Measurements from ENCODE around the gene FMO3. TPM values are rescaled to one million over a fixed set of nuclear protein-coding genes. Genes with fewer than 3 reads are reported as not detected.

The FMO3 gene
- total and polyA plus RNA-seq, 9 donors = 0.15 to 1.7 (median 0.68) TPM; not detected in 1

- intact Hi-C loops (cut with DNase I) = no loop called here
Measured at GRCh38 chr1:171160639-171161354, 70.1 kb downstream of the FMO3 start.

GRCh38 chr1:171161431-171161830 lies 70.7 kb downstream of the FMO3 start:
- Histone ChIP-seq H3K27ac (no peak overlapping the region), H3K4me3 (no peak overlapping the region), H3K27me3 (no peaks in the 10 kb centered on the region), H3K36me3 (no peaks in the 10 kb centered on the region), H3K9me3 (no peaks in the 10 kb centered on the region), H3K4me1 (ENCODE audit: insufficient read depth) (peaks cover 4% of the 10 kb centered on the region)
- TF ChIP-seq POLR2A (IDR thresholded peaks at IDR 0.05) (no peak), CTCF (IDR thresholded peaks at IDR 0.05) (no peak), EP300 (IDR thresholded peaks at IDR 0.05) (no peak)
- intact Hi-C loops (cut with DNase I) = no loop called here
- DNase-seq = no peak

More at GRCh38 chr1:171160639-171161354, 70.1 kb downstream of the FMO3 start:
- no peak for DNase-seq
- no peak for TF ChIP-seq CTCF (IDR thresholded peaks at IDR 0.05)
- no peak for TF ChIP-seq EP300 (IDR thresholded peaks at IDR 0.05)
- no peak for TF ChIP-seq POLR2A (IDR thresholded peaks at IDR 0.05)
- Histone ChIP-seq H3K27me3 (no peaks in the 10 kb centered on the region), H3K4me3 (no peak overlapping the region), H3K36me3 (no peaks in the 10 kb centered on the region), H3K9me3 (no peaks in the 10 kb centered on the region), H3K27ac (peak overlapping the region in 1 of 2 donors; percentile 6), H3K4me1 (ENCODE audit: insufficient read depth) (peaks cover 4% of the 10 kb centered on the region)
- WGBS, 3 donors = 79 to 88% (median 86%) methylated on average over 4 of the region's 4 CpGs

DNA sequence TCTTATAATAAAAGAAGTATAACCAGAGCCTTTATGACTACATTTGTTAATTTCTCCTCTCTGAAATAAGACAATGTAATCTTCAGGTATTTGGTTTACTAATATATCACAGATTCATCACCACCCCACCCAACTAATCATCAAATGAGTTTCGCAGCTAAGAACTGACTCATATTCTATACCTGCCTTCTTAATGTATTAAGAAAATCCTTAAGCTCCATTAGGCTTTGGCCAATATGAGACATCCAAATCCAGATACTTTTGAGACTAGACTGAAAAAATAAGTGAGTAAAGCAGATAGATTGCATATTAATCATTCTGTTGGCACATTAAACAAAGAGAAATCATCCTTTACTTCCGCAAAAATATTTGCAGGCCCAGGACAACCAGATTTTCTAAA lies 75.7 kb downstream of the FMO3 start:
- Histone ChIP-seq H3K27me3 (no peaks in the 10 kb centered on the region), H3K9me3 (no peaks in the 10 kb centered on the region), H3K4me1 (ENCODE audit: insufficient read depth) (no peaks in the 10 kb centered on the region), H3K4me3 (no peak overlapping the region), H3K36me3 (no peaks in the 10 kb centered on the region), H3K27ac (no peak overlapping the region)
- DNase-seq = no peak
- intact Hi-C loops (cut with DNase I) = no loop called here
- 73 to 84% (median 76%) methylated on average over 2 of the region's 2 CpGs for WGBS, 3 donors
- TF ChIP-seq EP300 (IDR thresholded peaks at IDR 0.05) (no peak), POLR2A (IDR thresholded peaks at IDR 0.05) (no peak), CTCF (IDR thresholded peaks at IDR 0.05) (no peak)

MicroRNA genes within 50 kb of the gene (microRNA counts, 767-probe panel; counts per million panel counts)
- 530 counts per million, percentile 78 among the panel's probes with 10 or more counts for microRNA hsa-miR-1295a

Small RNA genes within 50 kb of the gene (microRNA-seq; reads per million reads assigned to microRNA genes)
- 0 reads per million in 3 donors for gene MIR1295A
- gene MIR1295B = 0 reads per million in 3 donors

Small RNA genes within 50 kb of the gene (small RNA-seq; reads per million reads assigned to genes)
- not detected for gene MIR1295A

Other genes with a start within 250 kb of the FMO3 start
- 1 to 10 TPM in 1 of 7 donors, under 1 TPM in 3, not detected in 3; 0.07 to 1.3 (median 0.16) TPM for gene MROH9, start 155.4 kb upstream of the FMO3 start, total RNA-seq
- not detected for gene MROH9, start 155.4 kb upstream of the FMO3 start, polyA plus RNA-seq
- gene FMO2, start 94.4 kb downstream of the FMO3 start, total RNA-seq = 10 to 100 TPM in 1 of 7 donors, 1 to 10 TPM in 6; 1.6 to 11.3 (median 5.5) TPM
- 10 to 100 TPM in 1 of 2 donors, 1 to 10 TPM in 1; 5.8 to 12.8 TPM for gene FMO2, start 94.4 kb downstream of the FMO3 start, polyA plus RNA-seq
- 10 to 100 TPM in 2 of 7 donors, 1 to 10 TPM in 4, not detected in 1; 4.1 to 15.0 (median 5.8) TPM for gene FMO1, start 157.6 kb downstream of the FMO3 start, total RNA-seq
- 10 to 100 TPM in 1 of 2 donors, 1 to 10 TPM in 1; 3.8 to 32.2 TPM for gene FMO1, start 157.6 kb downstream of the FMO3 start, polyA plus RNA-seq
- 1 to 10 TPM; 1.9 to 4.4 (median 3.7) TPM for gene FMO4, start 223.3 kb downstream of the FMO3 start, total RNA-seq
- gene FMO4, start 223.3 kb downstream of the FMO3 start, polyA plus RNA-seq = 1 to 10 TPM; 3.2 to 8.0 TPM

Data from ovary (tissue), 9 donors.